GM18867 (cell line): ENCODE data around the gene PDZK1IP1.
"Not testable (repeated sequence)": the region's sequence is repeated elsewhere in the genome, so short reads cannot be mapped to it uniquely, and the experiment has no call there.

Experiments used
- ATAC-seq: cut with Tn5 transposase; IDR thresholded peaks from one replicate; pipeline ENCODE4 v1.9.1; 2021; ENCODE audit warnings: mild to moderate bottlenecking, moderate library complexity; ENCODE audit not compliant: unreplicated experiment

The PDZK1IP1 gene

GRCh38 chr1:47223921-47224675 lies 34.3 kb upstream of the PDZK1IP1 start:
- ATAC-seq = no peak

- ATAC-seq = no peak
Measured at GRCh38 chr1:47223174-47223920, 33.5 kb upstream of the PDZK1IP1 start.

- no peak for ATAC-seq
Measured at GRCh38 chr1:47222476-47222875, 32.6 kb upstream of the PDZK1IP1 start.

GRCh38 chr1:47219590-47220220 lies 29.9 kb upstream of the PDZK1IP1 start:
- ATAC-seq = no peak

- ATAC-seq = no peak
Measured at GRCh38 chr1:47219001-47219400, 29.2 kb upstream of the PDZK1IP1 start.

- no peak for ATAC-seq
Measured at GRCh38 chr1:47216278-47217059, 26.6 kb upstream of the PDZK1IP1 start.

- ATAC-seq = no peak
Measured at GRCh38 chr1:47215713-47216112, 25.9 kb upstream of the PDZK1IP1 start.

- no peak for ATAC-seq
Measured at GRCh38 chr1:47214549-47214948, 24.7 kb upstream of the PDZK1IP1 start.

GRCh38 chr1:47213230-47213963 lies 23.6 kb upstream of the PDZK1IP1 start:
- no peak for ATAC-seq

GRCh38 chr1:47212636-47213229 lies 22.9 kb upstream of the PDZK1IP1 start:
- ATAC-seq = no peak

GRCh38 chr1:47211796-47212269 lies 22.0 kb upstream of the PDZK1IP1 start:
- ATAC-seq = no peak

GRCh38 chr1:47210666-47211065 lies 20.8 kb upstream of the PDZK1IP1 start:
- ATAC-seq = no peak

- ATAC-seq = no peak
Measured at GRCh38 chr1:47209725-47210325, 20.0 kb upstream of the PDZK1IP1 start.

GRCh38 chr1:47209091-47209490 lies 19.3 kb upstream of the PDZK1IP1 start:
- ATAC-seq = no peak

GRCh38 chr1:47208374-47208850 lies 18.6 kb upstream of the PDZK1IP1 start:
- no peak for ATAC-seq

GRCh38 chr1:47207803-47208373 lies 18.1 kb upstream of the PDZK1IP1 start:
- no peak for ATAC-seq

GRCh38 chr1:47205918-47206317 lies 16.1 kb upstream of the PDZK1IP1 start:
- no peak for ATAC-seq

GRCh38 chr1:47203504-47203903 lies 13.7 kb upstream of the PDZK1IP1 start:
- ATAC-seq = not testable (repeated sequence)

GRCh38 chr1:47201179-47201578 lies 11.3 kb upstream of the PDZK1IP1 start:
- ATAC-seq = no peak
